Uterus (tissue), 2 donors: ENCODE measurements around the gene TFF2.

ENCODE experiments used
- CTCF ChIP-seq, 4 experiments: fragments of 200-600 bp in 2 of 4; fragments of 450-650 bp in 2 of 4; sonication (generic) in 2 of 4; IDR thresholded peaks; one replicate each; pipeline ENCODE4 v1.5.1; 2016 to 2019; ENCODE audit warnings: antibody characterized with exemption in 4 of 4, mild to moderate bottlenecking in 2 of 4, moderate library complexity in 1 of 4
- POLR2A ChIP-seq, 2 donors: fragments of 450-650 bp; IDR thresholded peaks; one replicate each; pipeline ENCODE4 v1.6.1; 2016; ENCODE audit warnings: antibody characterized with exemption in 2 of 2, mild to moderate bottlenecking in 1 of 2, moderate library complexity in 1 of 2

- TF ChIP-seq POLR2A (IDR thresholded peaks at IDR 0.05), result no peak
- TF ChIP-seq CTCF (IDR thresholded peaks at IDR 0.05), result no peak
Observed at GRCh38 chr21:42370894-42371654, 20.3 kb upstream of the TFF2 start.
